ENCODE measurements around the gene F13A1.

Gene F13A1

DNA sequence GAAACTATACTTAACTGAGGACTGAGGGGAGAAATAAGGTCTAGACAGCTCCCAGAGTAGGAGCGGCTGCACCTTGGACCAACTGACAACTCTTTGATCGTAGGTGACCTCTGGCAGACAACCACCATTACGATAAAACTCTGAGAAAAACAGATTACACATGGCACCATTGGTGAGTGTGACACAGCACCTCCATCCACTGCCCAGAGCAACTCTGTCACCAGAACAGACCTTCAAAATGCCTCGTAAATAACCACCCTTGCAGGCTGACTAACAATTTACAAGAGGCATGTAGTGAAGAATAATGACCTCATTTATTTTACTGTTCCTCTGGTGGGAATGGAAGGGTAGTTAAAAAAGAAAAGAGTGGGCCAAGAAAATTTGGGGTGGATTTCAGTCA lies 64.2 kb downstream of the F13A1 start:
- no peak overlapping the region for H3K27ac ChIP-seq (ENCODE audit: poor library complexity, severe bottlenecking)
- no peaks in the 10 kb centered on the region for H3K9me3 ChIP-seq (ENCODE audit: severe bottlenecking)
- no peaks in the 10 kb centered on the region for H3K4me1 ChIP-seq (ENCODE audit: insufficient read depth, poor library complexity, severe bottlenecking)
- H3K4me3 ChIP-seq (ENCODE audit: severe bottlenecking): no peak overlapping the region
- TF ChIP-seq, protein P1, sequence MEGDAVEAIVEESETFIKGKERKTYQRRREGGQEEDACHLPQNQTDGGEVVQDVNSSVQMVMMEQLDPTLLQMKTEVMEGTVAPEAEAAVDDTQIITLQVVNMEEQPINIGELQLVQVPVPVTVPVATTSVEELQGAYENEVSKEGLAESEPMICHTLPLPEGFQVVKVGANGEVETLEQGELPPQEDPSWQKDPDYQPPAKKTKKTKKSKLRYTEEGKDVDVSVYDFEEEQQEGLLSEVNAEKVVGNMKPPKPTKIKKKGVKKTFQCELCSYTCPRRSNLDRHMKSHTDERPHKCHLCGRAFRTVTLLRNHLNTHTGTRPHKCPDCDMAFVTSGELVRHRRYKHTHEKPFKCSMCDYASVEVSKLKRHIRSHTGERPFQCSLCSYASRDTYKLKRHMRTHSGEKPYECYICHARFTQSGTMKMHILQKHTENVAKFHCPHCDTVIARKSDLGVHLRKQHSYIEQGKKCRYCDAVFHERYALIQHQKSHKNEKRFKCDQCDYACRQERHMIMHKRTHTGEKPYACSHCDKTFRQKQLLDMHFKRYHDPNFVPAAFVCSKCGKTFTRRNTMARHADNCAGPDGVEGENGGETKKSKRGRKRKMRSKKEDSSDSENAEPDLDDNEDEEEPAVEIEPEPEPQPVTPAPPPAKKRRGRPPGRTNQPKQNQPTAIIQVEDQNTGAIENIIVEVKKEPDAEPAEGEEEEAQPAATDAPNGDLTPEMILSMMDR (IDR thresholded peaks at IDR 0.05; ENCODE audit: poor library complexity, severe bottlenecking): no peak
- no peak for DNase-seq (ENCODE audit: low spot score)
- H3K36me3 ChIP-seq (ENCODE audit: low read depth): no peaks in the 10 kb centered on the region
- ATAC-seq (ENCODE audit: low read depth): no peak
- peaks cover 48% of the 10 kb centered on the region for H3K27me3 ChIP-seq (ENCODE audit: insufficient read depth, poor library complexity, severe bottlenecking)

DNA sequence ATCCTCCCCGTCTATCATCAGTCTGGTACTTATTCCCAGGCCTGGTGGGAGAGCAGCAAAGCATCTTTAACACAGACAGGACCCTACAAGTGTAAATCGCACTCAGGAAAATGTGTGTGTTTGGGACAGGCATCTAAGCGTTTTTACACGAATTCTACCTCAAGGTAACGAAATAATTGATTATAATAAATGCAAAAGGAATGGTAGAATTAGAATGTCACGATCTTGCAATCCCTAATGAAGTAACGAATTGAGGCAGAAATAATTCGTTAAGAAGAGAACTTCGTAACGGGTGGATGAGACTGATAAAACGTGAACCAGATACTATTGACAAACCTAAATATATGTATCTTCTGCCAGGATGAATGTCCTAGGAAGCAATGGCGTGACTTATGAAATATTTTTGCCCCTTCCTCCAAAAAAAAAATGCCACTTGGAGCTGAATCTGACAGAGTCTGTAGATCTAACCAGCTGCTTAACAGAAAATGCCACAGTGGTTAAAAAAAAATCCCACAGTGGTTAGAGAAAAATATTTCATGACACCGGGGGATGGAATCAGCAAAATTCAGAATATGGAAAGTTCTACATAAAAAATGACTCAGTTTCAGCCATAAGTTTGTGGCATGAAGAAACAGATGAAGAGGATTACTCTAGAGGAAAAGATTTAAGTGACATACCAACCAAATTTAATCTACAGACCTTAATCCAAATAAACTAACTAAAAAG lies 68.7 kb downstream of the F13A1 start:
- DNase-seq (ENCODE audit: low spot score) (no peak), ATAC-seq (ENCODE audit: low read depth) (no peak)
- Histone ChIP-seq H3K4me3 (ENCODE audit: severe bottlenecking) (no peak overlapping the region), H3K9me3 (ENCODE audit: severe bottlenecking) (no peaks in the 10 kb centered on the region), H3K27ac (ENCODE audit: poor library complexity, severe bottlenecking) (no peak overlapping the region), H3K27me3 (ENCODE audit: insufficient read depth, poor library complexity, severe bottlenecking) (peaks cover 79% of the 10 kb centered on the region), H3K4me1 (ENCODE audit: insufficient read depth, poor library complexity, severe bottlenecking) (no peaks in the 10 kb centered on the region), H3K36me3 (ENCODE audit: low read depth) (no peaks in the 10 kb centered on the region)
- TF ChIP-seq, protein P1 (IDR thresholded peaks at IDR 0.05; ENCODE audit: poor library complexity, severe bottlenecking): no peak

DNA sequence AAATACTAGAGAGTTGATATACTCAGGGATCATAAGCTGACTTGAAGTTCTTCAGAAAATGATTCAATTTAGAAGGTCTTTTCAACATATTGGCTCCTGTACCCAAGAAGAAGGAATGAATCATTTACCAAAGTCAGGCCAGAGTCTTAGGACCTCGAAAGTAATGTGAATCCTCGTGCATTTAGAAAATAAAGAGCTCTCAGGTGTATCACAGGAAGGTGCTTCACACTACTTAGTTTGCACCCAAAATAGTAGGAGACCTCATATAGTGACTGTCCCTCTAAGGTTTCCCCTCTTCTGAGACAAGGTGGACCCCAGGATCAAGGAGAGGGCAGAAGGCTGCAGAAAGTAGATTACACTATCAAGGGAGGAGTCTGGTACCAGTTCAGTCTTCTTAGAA lies 71.8 kb downstream of the F13A1 start:
- DNase-seq (ENCODE audit: low spot score) (no peak), ATAC-seq (ENCODE audit: low read depth) (no peak)
- Histone ChIP-seq H3K4me1 (ENCODE audit: insufficient read depth, poor library complexity, severe bottlenecking) (no peaks in the 10 kb centered on the region), H3K9me3 (ENCODE audit: severe bottlenecking) (no peaks in the 10 kb centered on the region), H3K4me3 (ENCODE audit: severe bottlenecking) (no peak overlapping the region), H3K36me3 (ENCODE audit: low read depth) (no peaks in the 10 kb centered on the region), H3K27me3 (ENCODE audit: insufficient read depth, poor library complexity, severe bottlenecking) (peaks cover 75% of the 10 kb centered on the region), H3K27ac (ENCODE audit: poor library complexity, severe bottlenecking) (no peak overlapping the region)
- TF ChIP-seq, protein P1 (IDR thresholded peaks at IDR 0.05; ENCODE audit: poor library complexity, severe bottlenecking): no peak

DNA sequence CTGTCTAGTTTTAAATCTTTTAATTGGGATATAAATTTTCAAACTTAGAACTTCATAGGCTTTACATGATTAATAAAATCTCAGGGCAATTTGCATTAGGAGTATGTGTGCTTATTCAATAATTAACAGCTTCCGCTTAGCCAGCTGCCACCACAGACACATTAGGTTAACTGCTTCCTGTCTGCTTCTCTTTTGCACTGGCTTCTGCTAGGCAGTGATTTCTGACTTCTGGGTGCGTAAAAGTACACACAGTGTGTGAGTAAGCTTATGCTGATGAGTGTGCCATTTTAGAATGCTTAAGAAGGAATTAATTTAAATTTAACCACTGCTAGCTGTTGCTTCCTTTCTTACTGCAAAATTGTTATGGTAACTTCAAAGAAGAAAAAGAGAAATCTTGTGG lies 73.9 kb downstream of the F13A1 start:
- no peak for ATAC-seq (ENCODE audit: low read depth)
- Histone ChIP-seq H3K9me3 (ENCODE audit: severe bottlenecking) (no peaks in the 10 kb centered on the region), H3K27ac (ENCODE audit: poor library complexity, severe bottlenecking) (no peak overlapping the region), H3K27me3 (ENCODE audit: insufficient read depth, poor library complexity, severe bottlenecking) (peaks cover 71% of the 10 kb centered on the region), H3K36me3 (ENCODE audit: low read depth) (no peaks in the 10 kb centered on the region), H3K4me1 (ENCODE audit: insufficient read depth, poor library complexity, severe bottlenecking) (no peaks in the 10 kb centered on the region), H3K4me3 (ENCODE audit: severe bottlenecking) (no peak overlapping the region)
- TF ChIP-seq, protein P1 (IDR thresholded peaks at IDR 0.05; ENCODE audit: poor library complexity, severe bottlenecking): no peak
- DNase-seq (ENCODE audit: low spot score): no peak

DNA sequence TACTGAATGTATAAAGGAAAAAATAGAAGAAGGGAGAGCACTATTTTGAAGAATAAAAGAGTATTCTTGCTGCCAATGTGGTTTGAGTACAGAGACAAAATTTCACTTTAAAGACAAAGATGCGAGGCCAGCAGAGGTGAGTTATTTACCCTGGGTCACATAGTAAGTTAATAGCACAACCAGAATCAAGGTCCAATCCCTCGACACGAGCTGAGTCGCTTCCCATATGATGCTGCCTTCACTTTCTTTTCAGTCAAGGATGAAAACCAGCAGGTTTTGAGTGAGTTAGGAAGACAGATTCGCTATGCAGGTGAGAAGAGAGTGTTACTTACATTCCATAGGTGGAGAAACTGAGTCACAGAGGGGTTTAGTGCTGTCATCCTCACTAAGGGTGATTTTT lies 75.8 kb downstream of the F13A1 start:
- TF ChIP-seq, protein P1 (IDR thresholded peaks at IDR 0.05; ENCODE audit: poor library complexity, severe bottlenecking): no peak
- H3K9me3 ChIP-seq (ENCODE audit: severe bottlenecking): no peaks in the 10 kb centered on the region
- no peak overlapping the region for H3K4me3 ChIP-seq (ENCODE audit: severe bottlenecking)
- no peaks in the 10 kb centered on the region for H3K4me1 ChIP-seq (ENCODE audit: insufficient read depth, poor library complexity, severe bottlenecking)
- no peaks in the 10 kb centered on the region for H3K36me3 ChIP-seq (ENCODE audit: low read depth)
- ATAC-seq (ENCODE audit: low read depth) (no peak), DNase-seq (ENCODE audit: low spot score) (no peak)
- no peak overlapping the region for H3K27ac ChIP-seq (ENCODE audit: poor library complexity, severe bottlenecking)
- H3K27me3 ChIP-seq (ENCODE audit: insufficient read depth, poor library complexity, severe bottlenecking): peaks cover 61% of the 10 kb centered on the region

Data from RWPE2 (cell line).